ENCODE measurements around the gene BRINP3. TPM values are rescaled to one million over a fixed set of nuclear protein-coding genes. Genes with fewer than 3 reads are reported as not detected.

Gene BRINP3
- total RNA-seq, 1 experiment from 2014 or later: not detected

GRCh38 chr1:190475421-190476141, 2.1 kb downstream of the BRINP3 start:
- DNase-seq (ENCODE audit: low read depth in 1 of 2, low spot score in 2 of 2): no peak

GRCh38 chr1:190474650-190475211, 2.9 kb downstream of the BRINP3 start:
- no peak overlapping the region for H3K4me3 ChIP-seq
- no peak overlapping the region for H3K27ac ChIP-seq
- no peaks in the 10 kb centered on the region for H3K9me3 ChIP-seq (replicated peaks)
- DNase-seq (ENCODE audit: low read depth in 1 of 2, low spot score in 2 of 2): no peak
- H3K27me3 ChIP-seq (replicated peaks): no peaks in the 10 kb centered on the region
- no peaks in the 10 kb centered on the region for H3K36me3 ChIP-seq
- no peaks in the 10 kb centered on the region for H3K4me1 ChIP-seq (replicated peaks)

More at GRCh38 chr1:190475421-190476141, 2.1 kb downstream of the BRINP3 start:
- no peak overlapping the region for H3K4me3 ChIP-seq
- no peaks in the 10 kb centered on the region for H3K36me3 ChIP-seq
- H3K27ac ChIP-seq: no peak overlapping the region
- H3K27me3 ChIP-seq (replicated peaks): no peaks in the 10 kb centered on the region
- no peaks in the 10 kb centered on the region for H3K4me1 ChIP-seq (replicated peaks)
- no peaks in the 10 kb centered on the region for H3K9me3 ChIP-seq (replicated peaks)

GRCh38 chr1:190474010-190474409, 3.7 kb downstream of the BRINP3 start:
- H3K36me3 ChIP-seq: no peaks in the 10 kb centered on the region
- no peak overlapping the region for H3K27ac ChIP-seq
- DNase-seq (ENCODE audit: low read depth in 1 of 2, low spot score in 2 of 2): no peak
- no peak overlapping the region for H3K4me3 ChIP-seq
- no peaks in the 10 kb centered on the region for H3K4me1 ChIP-seq (replicated peaks)
- H3K9me3 ChIP-seq (replicated peaks): no peaks in the 10 kb centered on the region
- H3K27me3 ChIP-seq (replicated peaks): no peaks in the 10 kb centered on the region

- Histone ChIP-seq H3K36me3 (no peaks in the 10 kb centered on the region), H3K4me3 (no peak overlapping the region), H3K27me3 (replicated peaks) (no peaks in the 10 kb centered on the region), H3K27ac (no peak overlapping the region), H3K4me1 (replicated peaks) (no peaks in the 10 kb centered on the region), H3K9me3 (replicated peaks) (no peaks in the 10 kb centered on the region)
- DNase-seq (ENCODE audit: low read depth in 1 of 2, low spot score in 2 of 2): no peak
Observed at GRCh38 chr1:190472494-190472893, 5.2 kb downstream of the BRINP3 start.

GRCh38 chr1:190472042-190472441, 5.6 kb downstream of the BRINP3 start:
- no peak overlapping the region for H3K4me3 ChIP-seq
- DNase-seq (ENCODE audit: low read depth in 1 of 2, low spot score in 2 of 2): no peak
- H3K36me3 ChIP-seq: no peaks in the 10 kb centered on the region
- no peak overlapping the region for H3K27ac ChIP-seq
- H3K9me3 ChIP-seq (replicated peaks): no peaks in the 10 kb centered on the region
- no peaks in the 10 kb centered on the region for H3K4me1 ChIP-seq (replicated peaks)
- H3K27me3 ChIP-seq (replicated peaks): no peaks in the 10 kb centered on the region

- no peak overlapping the region for H3K4me3 ChIP-seq
- no peaks in the 10 kb centered on the region for H3K36me3 ChIP-seq
- H3K9me3 ChIP-seq (replicated peaks): no peaks in the 10 kb centered on the region
- no peak for DNase-seq (ENCODE audit: low read depth in 1 of 2, low spot score in 2 of 2)
- no peak overlapping the region for H3K27ac ChIP-seq
- no peaks in the 10 kb centered on the region for H3K4me1 ChIP-seq (replicated peaks)
- H3K27me3 ChIP-seq (replicated peaks): no peaks in the 10 kb centered on the region
Observed at GRCh38 chr1:190464690-190465089, 13.0 kb downstream of the BRINP3 start.

- Histone ChIP-seq H3K9me3 (replicated peaks) (no peaks in the 10 kb centered on the region), H3K4me1 (replicated peaks) (no peaks in the 10 kb centered on the region), H3K27ac (no peak overlapping the region), H3K27me3 (replicated peaks) (no peaks in the 10 kb centered on the region), H3K36me3 (no peaks in the 10 kb centered on the region), H3K4me3 (no peak overlapping the region)
- DNase-seq (ENCODE audit: low read depth in 1 of 2, low spot score in 2 of 2): no peak
Observed at GRCh38 chr1:190456129-190456528, 21.5 kb downstream of the BRINP3 start.

GRCh38 chr1:190455631-190456030, 22.0 kb downstream of the BRINP3 start:
- Histone ChIP-seq H3K4me3 (no peak overlapping the region), H3K27ac (no peak overlapping the region), H3K36me3 (no peaks in the 10 kb centered on the region), H3K9me3 (replicated peaks) (no peaks in the 10 kb centered on the region), H3K27me3 (replicated peaks) (no peaks in the 10 kb centered on the region), H3K4me1 (replicated peaks) (no peaks in the 10 kb centered on the region)
- DNase-seq (ENCODE audit: low read depth in 1 of 2, low spot score in 2 of 2): no peak

GRCh38 chr1:190453550-190453949, 24.1 kb downstream of the BRINP3 start:
- H3K27me3 ChIP-seq (replicated peaks): no peaks in the 10 kb centered on the region
- H3K27ac ChIP-seq: no peak overlapping the region
- no peaks in the 10 kb centered on the region for H3K4me1 ChIP-seq (replicated peaks)
- no peaks in the 10 kb centered on the region for H3K36me3 ChIP-seq
- H3K4me3 ChIP-seq: no peak overlapping the region
- no peaks in the 10 kb centered on the region; the same call in 1 of the 2 replicates for H3K9me3 ChIP-seq (replicated peaks)
- no peak for DNase-seq (ENCODE audit: low read depth in 1 of 2, low spot score in 2 of 2)

- H3K4me1 ChIP-seq (replicated peaks): no peaks in the 10 kb centered on the region
- DNase-seq (ENCODE audit: low read depth in 1 of 2, low spot score in 2 of 2): no peak
- H3K27ac ChIP-seq: no peak overlapping the region
- H3K27me3 ChIP-seq (replicated peaks): no peaks in the 10 kb centered on the region
- H3K9me3 ChIP-seq (replicated peaks): no peaks in the 10 kb centered on the region; the same call in 1 of the 2 replicates
- no peak overlapping the region for H3K4me3 ChIP-seq
- H3K36me3 ChIP-seq: no peaks in the 10 kb centered on the region
Observed at GRCh38 chr1:190452272-190452848, 25.3 kb downstream of the BRINP3 start.

- DNase-seq (ENCODE audit: low read depth in 1 of 2, low spot score in 2 of 2): no peak
- no peaks in the 10 kb centered on the region for H3K4me1 ChIP-seq (replicated peaks)
Observed at GRCh38 chr1:190444464-190444863, 33.2 kb downstream of the BRINP3 start.

GRCh38 chr1:190439447-190439846, 38.2 kb downstream of the BRINP3 start:
- H3K9me3 ChIP-seq (replicated peaks): no peaks in the 10 kb centered on the region
- H3K36me3 ChIP-seq: no peaks in the 10 kb centered on the region
- H3K4me3 ChIP-seq: no peak overlapping the region

More at GRCh38 chr1:190444464-190444863, 33.2 kb downstream of the BRINP3 start:
- H3K27ac ChIP-seq: no peak overlapping the region
- no peaks in the 10 kb centered on the region for H3K27me3 ChIP-seq (replicated peaks)
- H3K36me3 ChIP-seq: no peaks in the 10 kb centered on the region
- H3K9me3 ChIP-seq (replicated peaks): no peaks in the 10 kb centered on the region
- no peak overlapping the region for H3K4me3 ChIP-seq

GRCh38 chr1:190436615-190437014, 41.0 kb downstream of the BRINP3 start:
- Histone ChIP-seq H3K9me3 (replicated peaks) (no peaks in the 10 kb centered on the region), H3K4me1 (replicated peaks) (no peaks in the 10 kb centered on the region), H3K4me3 (no peak overlapping the region), H3K27ac (no peak overlapping the region), H3K36me3 (no peaks in the 10 kb centered on the region), H3K27me3 (replicated peaks) (no peaks in the 10 kb centered on the region)
- no peak for DNase-seq (ENCODE audit: low read depth in 1 of 2, low spot score in 2 of 2)

More at GRCh38 chr1:190439447-190439846, 38.2 kb downstream of the BRINP3 start:
- Histone ChIP-seq H3K27ac (no peak overlapping the region), H3K27me3 (replicated peaks) (no peaks in the 10 kb centered on the region), H3K4me1 (replicated peaks) (no peaks in the 10 kb centered on the region)
- no peak for DNase-seq (ENCODE audit: low read depth in 1 of 2, low spot score in 2 of 2)

GRCh38 chr1:190429932-190430331, 47.7 kb downstream of the BRINP3 start:
- no peak for DNase-seq (ENCODE audit: low read depth in 1 of 2, low spot score in 2 of 2)
- Histone ChIP-seq H3K4me1 (replicated peaks) (no peaks in the 10 kb centered on the region), H3K36me3 (no peaks in the 10 kb centered on the region), H3K27me3 (replicated peaks) (no peaks in the 10 kb centered on the region), H3K27ac (no peak overlapping the region), H3K9me3 (replicated peaks) (no peaks in the 10 kb centered on the region), H3K4me3 (no peak overlapping the region)
